Duodenal mucosa (tissue), 2 donors: ENCODE results near the gene ZC3H4.
"Not testable (repeated sequence)": the region's sequence is repeated elsewhere in the genome, so short reads cannot be mapped to it uniquely, and the experiment has no call there.

Experiments used
- H3K27ac ChIP-seq: one replicate; pipeline ENCODE4 v1.7.0; 2013; ENCODE audit warnings: low read depth, low read length
- H3K27me3 ChIP-seq, 2 donors: one replicate each; pipeline ENCODE4 v1.7.0; 2013; ENCODE audit warnings: low read length in 2 of 2, control low read depth in 1 of 2; ENCODE audit not compliant: insufficient read depth in 2 of 2, control insufficient read depth in 1 of 2
- H3K36me3 ChIP-seq, 2 donors: one replicate each; pipeline ENCODE4 v1.7.0; 2013; ENCODE audit warnings: low read length in 2 of 2, control low read depth in 1 of 2; ENCODE audit not compliant: insufficient read depth in 2 of 2, control insufficient read depth in 1 of 2
- H3K4me1 ChIP-seq, 2 donors: one replicate each; pipeline ENCODE4 v1.7.0; 2013; ENCODE audit warnings: low read length in 2 of 2, control low read depth in 1 of 2; ENCODE audit not compliant: insufficient read depth in 2 of 2, control insufficient read depth in 1 of 2
- H3K4me3 ChIP-seq, 2 donors: one replicate each; pipeline ENCODE4 v1.7.0; 2013; ENCODE audit warnings: low read length in 2 of 2, low read depth in 1 of 2
- H3K9ac ChIP-seq, 2 donors: one replicate each; pipeline ENCODE4 v1.7.0; 2013; ENCODE audit warnings: low read length in 2 of 2, low read depth in 1 of 2
- H3K9me3 ChIP-seq, 2 donors: one replicate each; pipeline ENCODE4 v1.7.0; 2013; ENCODE audit warnings: low read length in 2 of 2, control low read depth in 1 of 2; ENCODE audit not compliant: control insufficient read depth in 1 of 2

Gene ZC3H4

GRCh38 chr19:47109177-47109540 is 4.4 kb downstream of the ZC3H4 start:
- Histone ChIP-seq H3K9ac (peak overlapping the region; percentile 95 to 100), H3K9me3 (no peaks in the 10 kb centered on the region), H3K4me1 (peaks cover 38 to 64% of the 10 kb centered on the region in 2 donors), H3K36me3 (peaks cover 0 to 12% of the 10 kb centered on the region in 2 donors), H3K4me3 (peak overlapping the region; percentile 89 to 98), H3K27me3 (no peaks in the 10 kb centered on the region), H3K27ac (peak overlapping the region; percentile 100)

DNA sequence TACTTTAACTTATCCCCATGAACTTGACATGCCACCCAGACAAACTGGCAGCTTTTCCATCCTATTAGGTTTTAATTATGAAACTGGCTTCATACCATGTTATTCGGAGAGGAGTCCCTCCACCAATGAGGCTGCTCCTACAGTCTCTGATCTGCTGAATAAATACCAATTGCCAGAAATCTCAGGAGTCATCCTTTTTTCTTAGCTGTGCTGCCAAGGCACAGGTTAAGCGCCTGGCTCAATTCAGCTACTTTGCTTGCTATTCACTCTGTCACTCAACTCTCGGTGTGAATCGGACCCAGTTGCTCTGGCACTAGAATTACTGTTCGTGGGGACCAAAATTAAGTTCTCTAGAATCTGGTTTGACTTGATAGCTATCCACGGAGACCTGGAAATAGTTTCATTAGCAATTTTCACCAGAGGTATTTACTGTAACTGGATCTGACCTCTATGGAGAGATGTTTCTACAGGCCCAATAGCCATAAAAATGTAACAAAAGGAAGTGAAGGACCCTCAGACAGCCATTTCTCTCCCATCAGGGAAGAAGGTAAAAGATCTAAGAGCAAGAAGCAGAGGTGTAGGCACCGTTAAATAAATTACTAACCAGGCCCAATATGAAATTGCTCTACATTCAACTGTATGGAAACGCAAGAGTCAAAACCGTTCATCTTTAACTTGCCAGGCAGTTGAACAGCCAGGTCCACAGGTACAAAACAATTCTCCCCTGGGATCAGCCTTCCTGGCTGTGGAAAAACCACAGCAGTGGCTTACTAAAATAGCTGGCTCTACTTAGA is 5.4 kb downstream of the ZC3H4 start:
- Histone ChIP-seq H3K27me3 (no peaks in the 10 kb centered on the region), H3K4me1 (peaks cover 35 to 58% of the 10 kb centered on the region in 2 donors), H3K9ac (peak overlapping the region in 1 of 2 donors; percentile 100), H3K27ac (peak overlapping the region; percentile 47), H3K9me3 (no peaks in the 10 kb centered on the region), H3K36me3 (peaks cover 0 to 12% of the 10 kb centered on the region in 2 donors), H3K4me3 (no peak overlapping the region)

DNA sequence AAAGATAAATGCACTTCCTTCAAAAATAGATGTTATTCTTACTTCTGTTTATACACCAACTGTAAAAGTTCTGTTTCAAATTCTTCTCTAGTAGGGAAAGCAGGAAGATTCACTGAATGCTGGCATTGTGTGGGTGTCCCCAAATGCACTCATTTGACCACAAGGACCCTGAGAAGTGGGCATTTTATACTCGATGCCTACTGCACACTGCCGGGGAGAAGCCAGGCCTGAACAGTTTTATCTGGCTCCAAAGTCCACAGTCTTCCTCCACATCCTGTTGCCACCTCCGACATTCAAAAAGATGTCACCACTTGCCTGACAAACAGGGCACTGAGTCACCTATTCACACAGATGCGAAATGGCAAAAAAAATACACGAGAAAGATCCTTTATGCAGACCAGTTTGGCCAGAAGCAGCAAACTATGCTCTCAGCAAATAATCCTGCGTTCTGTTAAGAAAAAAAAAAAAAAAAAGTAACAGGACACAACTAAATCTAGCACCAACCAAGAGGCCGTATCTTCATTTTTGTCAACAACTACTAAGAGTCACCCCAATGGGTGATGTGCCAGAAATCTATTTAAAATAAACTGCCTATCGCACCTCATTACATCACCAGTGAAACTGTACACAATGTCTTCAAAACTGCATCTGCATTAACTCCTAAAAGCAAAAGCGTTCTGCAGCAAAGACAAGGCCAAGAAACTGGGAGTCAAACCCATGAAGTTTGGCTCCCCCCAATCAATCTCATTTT is 6.2 kb downstream of the ZC3H4 start:
- no peaks in the 10 kb centered on the region for H3K27me3 ChIP-seq
- peak overlapping the region; percentile 47 for H3K27ac ChIP-seq
- peak overlapping the region; percentile 1 to 3 for H3K4me3 ChIP-seq
- peak overlapping the region; percentile 4 to 100 for H3K9ac ChIP-seq
- no peaks in the 10 kb centered on the region for H3K9me3 ChIP-seq
- H3K36me3 ChIP-seq = peaks cover 0 to 12% of the 10 kb centered on the region in 2 donors
- peaks cover 35 to 64% of the 10 kb centered on the region in 2 donors for H3K4me1 ChIP-seq

DNA sequence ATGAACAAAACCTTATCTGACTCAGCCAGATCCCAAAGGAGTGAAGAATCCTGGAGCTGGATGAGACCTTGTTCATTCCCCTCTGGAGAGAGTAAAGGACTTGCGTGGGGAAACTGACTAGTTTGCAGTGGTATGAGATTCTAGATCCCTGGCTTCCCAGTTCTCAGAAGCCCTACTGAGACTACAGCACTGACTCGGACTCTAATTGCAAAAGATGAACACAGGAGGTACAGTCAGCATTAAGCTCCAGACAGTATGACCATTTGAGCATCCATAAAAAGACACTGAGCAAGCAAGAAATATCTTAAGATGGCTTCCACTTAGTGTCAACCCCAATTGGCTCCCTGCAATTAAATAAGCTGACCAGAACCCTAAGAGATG is 6.8 kb downstream of the ZC3H4 start:
- H3K27ac ChIP-seq = peak overlapping the region; percentile 43
- peak overlapping the region; percentile 1 to 3 for H3K4me3 ChIP-seq
- peaks cover 35 to 70% of the 10 kb centered on the region in 2 donors for H3K4me1 ChIP-seq
- no peaks in the 10 kb centered on the region for H3K9me3 ChIP-seq
- no peaks in the 10 kb centered on the region for H3K27me3 ChIP-seq
- peaks cover 0 to 12% of the 10 kb centered on the region in 2 donors for H3K36me3 ChIP-seq
- peak overlapping the region in 1 of 2 donors; percentile 20 for H3K9ac ChIP-seq

GRCh38 chr19:47105874-47106273 is 7.7 kb downstream of the ZC3H4 start:
- H3K27ac ChIP-seq = no peak overlapping the region
- H3K4me1 ChIP-seq = peaks cover 35 to 70% of the 10 kb centered on the region in 2 donors
- H3K9ac ChIP-seq = peak overlapping the region in 1 of 2 donors; percentile 20

GRCh38 chr19:47104680-47105079 is 8.9 kb downstream of the ZC3H4 start:
- peaks cover 0 to 16% of the 10 kb centered on the region in 2 donors for H3K36me3 ChIP-seq
- H3K27me3 ChIP-seq = no peaks in the 10 kb centered on the region
- no peak overlapping the region for H3K9ac ChIP-seq
- H3K4me1 ChIP-seq = peaks cover 33 to 70% of the 10 kb centered on the region in 2 donors
- H3K9me3 ChIP-seq = no peaks in the 10 kb centered on the region
- H3K27ac ChIP-seq = no peak overlapping the region
- H3K4me3 ChIP-seq = no peak overlapping the region

More at GRCh38 chr19:47105874-47106273, 7.7 kb downstream of the ZC3H4 start:
- H3K36me3 ChIP-seq = peaks cover 0 to 12% of the 10 kb centered on the region in 2 donors
- H3K9me3 ChIP-seq = no peaks in the 10 kb centered on the region
- H3K4me3 ChIP-seq = no peak overlapping the region
- no peaks in the 10 kb centered on the region for H3K27me3 ChIP-seq

GRCh38 chr19:47102346-47103060 is 11.1 kb downstream of the ZC3H4 start:
- no peak overlapping the region for H3K9ac ChIP-seq
- no peaks in the 10 kb centered on the region for H3K9me3 ChIP-seq
- H3K27ac ChIP-seq = no peak overlapping the region
- peaks cover 0 to 16% of the 10 kb centered on the region in 2 donors for H3K36me3 ChIP-seq
- H3K4me3 ChIP-seq = no peak overlapping the region
- H3K27me3 ChIP-seq = no peaks in the 10 kb centered on the region
- H3K4me1 ChIP-seq = peaks cover 37 to 58% of the 10 kb centered on the region in 2 donors

- peaks cover 37 to 56% of the 10 kb centered on the region in 2 donors for H3K4me1 ChIP-seq
- H3K9ac ChIP-seq, H3K27ac ChIP-seq, H3K27me3 ChIP-seq, H3K4me3 ChIP-seq, H3K9me3 ChIP-seq: not testable (repeated sequence)
- peaks cover 0 to 16% of the 10 kb centered on the region in 2 donors for H3K36me3 ChIP-seq
Observed at GRCh38 chr19:47101116-47101515, 12.5 kb downstream of the ZC3H4 start.

DNA sequence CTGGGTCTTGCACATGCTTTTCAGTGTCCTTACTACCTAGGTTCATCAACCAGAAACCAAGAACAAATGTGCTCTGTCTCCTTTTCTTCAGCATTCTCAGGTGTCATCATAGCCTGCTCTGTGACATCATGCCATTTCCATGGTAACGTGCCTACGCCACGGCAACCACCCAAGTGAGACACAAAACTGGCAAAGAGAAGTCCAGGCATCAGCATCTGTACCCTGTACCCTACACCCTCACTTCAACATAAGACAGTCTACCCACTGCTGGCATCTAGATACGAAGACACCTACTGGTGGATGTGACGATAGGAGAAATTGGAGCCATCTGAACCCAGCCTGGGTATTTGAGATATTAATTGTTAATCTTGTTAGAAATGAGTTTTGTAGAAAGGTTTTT is 13.3 kb downstream of the ZC3H4 start:
- H3K36me3 ChIP-seq = peaks cover 0 to 14% of the 10 kb centered on the region in 2 donors
- H3K4me1 ChIP-seq = peaks cover 40 to 56% of the 10 kb centered on the region in 2 donors
- H3K9me3 ChIP-seq = no peaks in the 10 kb centered on the region
- H3K27me3 ChIP-seq = no peaks in the 10 kb centered on the region
- H3K4me3 ChIP-seq = no peak overlapping the region
- H3K27ac ChIP-seq = no peak overlapping the region
- no peak overlapping the region for H3K9ac ChIP-seq
